ENCODE data around the gene ATOSB. TPM values are rescaled to one million over a fixed set of nuclear protein-coding genes. Genes with fewer than 3 reads are reported as not detected.

The ATOSB gene
- total RNA-seq, 1 donor from 2014 or later = 18.3 TPM

DNA sequence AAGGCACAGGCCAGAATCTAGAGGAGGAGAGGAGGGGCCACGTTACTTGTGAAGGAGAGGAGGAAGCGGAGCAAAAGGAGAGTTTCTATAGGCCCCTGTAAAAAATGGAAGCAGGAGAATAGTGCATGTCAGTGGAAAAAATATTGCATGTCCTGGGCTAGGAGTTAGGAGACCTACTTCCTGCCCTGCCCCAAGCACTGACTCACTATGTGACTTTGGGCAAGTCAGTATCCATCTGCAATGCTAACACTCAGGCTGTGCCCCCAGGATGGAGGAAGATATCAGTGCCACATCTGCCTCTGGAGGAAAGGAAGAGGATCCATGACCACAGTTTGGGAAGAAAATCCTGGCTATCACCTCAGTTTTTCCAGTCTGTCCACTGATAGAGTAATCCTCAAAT is 26.2 kb downstream of the ATOSB start:
- DNase-seq (ENCODE audit: low spot score) = no peak

DNA sequence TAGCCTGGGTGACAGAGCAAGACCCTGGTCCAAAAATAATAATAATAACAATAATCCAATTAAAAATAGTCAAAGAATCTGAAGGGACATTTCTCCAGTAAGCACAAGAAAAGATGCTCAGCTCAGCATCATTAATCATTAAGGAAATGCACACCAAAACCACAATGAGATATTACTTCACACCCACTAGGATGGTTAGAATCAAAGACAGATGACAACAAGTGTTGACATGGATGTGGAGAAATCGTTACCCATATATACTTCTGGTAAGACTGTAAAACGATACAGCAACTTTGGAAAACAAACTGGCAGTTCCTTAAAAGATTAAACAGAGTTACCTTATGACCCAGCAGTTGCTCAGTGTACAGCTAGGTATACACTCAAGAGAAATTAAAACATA is 30.6 kb downstream of the ATOSB start:
- DNase-seq (ENCODE audit: low spot score) = no peak

DNA sequence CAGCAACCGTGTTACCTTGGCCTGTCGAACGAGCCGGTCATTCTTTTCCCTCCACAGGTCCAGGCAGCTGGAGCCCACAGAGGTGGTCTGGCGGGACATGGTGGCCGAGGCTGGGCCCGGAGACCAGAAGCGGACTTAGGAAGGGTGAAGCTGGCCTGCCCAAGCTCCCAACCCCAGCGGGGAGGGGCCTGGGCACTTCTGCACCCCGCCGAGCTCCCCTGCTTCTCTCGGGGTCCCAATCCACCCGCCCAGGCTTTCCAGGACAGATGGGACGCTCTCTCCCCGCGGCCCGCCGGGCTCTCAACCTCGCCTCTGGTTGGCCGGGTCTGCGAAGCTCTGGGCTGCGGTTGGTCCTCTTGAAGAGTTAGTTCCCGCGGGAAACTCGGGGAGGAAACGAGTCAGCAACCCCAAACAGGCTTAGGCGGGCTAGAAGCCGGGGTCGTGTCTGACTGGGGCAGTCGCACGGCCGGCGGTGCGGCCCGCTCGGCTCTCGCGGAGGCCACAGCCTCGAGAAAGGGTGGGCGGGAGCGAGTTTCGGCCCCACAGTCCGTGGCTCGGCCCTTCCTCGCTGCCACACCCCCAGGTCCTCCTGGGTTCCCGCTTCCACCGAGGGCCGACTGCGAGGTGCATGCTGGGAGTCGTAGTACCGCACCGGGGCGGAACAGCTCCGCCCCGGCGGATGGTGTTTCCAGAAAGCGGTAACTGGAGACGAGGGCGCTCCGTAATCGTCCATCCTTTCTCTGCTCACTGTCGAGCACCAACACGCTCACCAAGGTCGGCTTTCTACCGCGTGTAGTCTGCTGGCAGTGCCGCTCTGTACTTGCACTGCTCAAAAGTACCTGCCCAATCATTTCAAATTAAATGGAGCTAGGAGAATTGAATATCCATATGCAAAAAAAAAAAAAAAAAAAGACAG is 36.0 kb downstream of the ATOSB start, which contains the start of gene FANCG:
TSS of gene FANCG (minus strand) at position 517 of the 916 bp plus-strand sequence. CDS start at position 99, 418 bp downstream.
- DNase-seq (ENCODE audit: low spot score) = peak; percentile 92

DNA sequence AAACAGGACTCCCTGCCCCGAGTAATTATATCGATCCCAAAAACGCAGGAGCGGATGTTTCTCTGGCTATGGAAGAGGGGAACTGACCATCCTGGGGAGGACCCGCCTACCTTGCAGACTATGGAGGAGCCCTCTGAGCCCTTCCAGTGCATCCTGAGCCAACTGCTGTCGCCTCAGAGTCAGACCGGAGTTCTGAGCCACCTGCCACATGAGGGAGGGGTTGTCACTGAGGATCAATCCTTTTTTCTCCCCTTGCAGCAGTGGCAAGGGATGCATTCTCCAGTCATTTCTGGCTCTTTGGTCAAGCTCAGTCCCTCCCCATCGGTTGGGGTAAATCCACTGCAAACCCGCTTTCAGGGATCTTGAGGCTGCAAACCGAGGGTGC is 36.6 kb downstream of the ATOSB start:
- DNase-seq (ENCODE audit: low spot score) = no peak

DNA sequence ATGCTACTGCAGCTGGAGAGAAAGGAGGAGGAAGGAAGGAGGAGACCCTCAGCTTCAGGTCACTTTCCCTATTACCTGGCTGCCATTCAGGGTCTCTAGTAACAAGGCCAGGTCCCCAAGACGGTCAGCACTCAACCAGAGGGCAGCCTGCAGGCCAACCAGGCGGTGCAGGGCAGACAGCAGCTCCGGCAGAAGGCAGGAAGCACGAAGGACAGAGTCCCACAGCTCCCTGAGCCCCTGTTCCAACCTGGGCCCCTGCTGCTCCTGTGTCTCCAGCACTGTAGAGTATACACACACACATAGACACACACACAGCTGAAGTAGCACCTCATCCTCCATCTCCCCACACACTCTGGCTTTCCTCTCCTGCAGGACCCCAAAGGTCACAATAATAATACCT is 37.6 kb downstream of the ATOSB start:
- DNase-seq (ENCODE audit: low spot score) = no peak

DNA sequence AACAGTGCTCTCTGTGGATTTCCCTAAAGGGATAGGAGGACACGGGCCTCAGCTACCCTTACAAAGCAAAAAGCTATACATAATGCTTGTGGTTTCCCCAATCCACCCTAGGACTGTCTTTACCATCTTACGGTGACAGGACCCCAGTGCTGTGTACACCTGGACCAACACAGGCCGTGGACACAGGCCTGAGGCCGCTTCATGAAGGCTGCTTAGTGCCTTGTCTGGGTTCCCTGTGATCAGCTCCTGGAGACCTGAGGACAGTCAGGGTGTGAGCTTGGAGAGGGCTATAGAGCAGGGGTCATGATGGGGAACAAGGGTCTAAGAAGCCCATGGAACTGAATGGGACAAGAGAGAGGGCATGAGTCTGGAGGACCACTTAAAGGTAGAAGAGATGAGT is 38.8 kb downstream of the ATOSB start:
- no peak for DNase-seq (ENCODE audit: low spot score)

DNA sequence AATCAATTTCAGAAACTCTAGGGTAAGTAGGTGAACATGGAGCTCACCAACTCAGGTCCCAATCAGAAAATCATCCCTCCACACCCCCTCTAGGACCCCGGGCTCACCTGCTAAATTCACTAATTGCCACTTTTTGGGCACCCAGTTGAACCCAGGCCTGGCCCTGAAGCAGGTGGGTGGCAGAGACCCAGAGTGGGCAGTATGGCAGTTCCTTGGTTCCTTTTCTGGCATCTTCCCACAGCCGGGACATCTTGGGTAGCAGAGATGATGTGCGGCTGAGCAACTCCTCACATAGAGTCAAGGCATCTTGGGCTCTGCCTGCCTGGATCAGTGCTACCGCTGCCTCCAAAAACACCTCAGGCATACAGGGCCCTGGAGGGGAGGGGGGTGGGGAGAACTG is 40.3 kb downstream of the ATOSB start:
- DNase-seq (ENCODE audit: low spot score) = no peak

DNA sequence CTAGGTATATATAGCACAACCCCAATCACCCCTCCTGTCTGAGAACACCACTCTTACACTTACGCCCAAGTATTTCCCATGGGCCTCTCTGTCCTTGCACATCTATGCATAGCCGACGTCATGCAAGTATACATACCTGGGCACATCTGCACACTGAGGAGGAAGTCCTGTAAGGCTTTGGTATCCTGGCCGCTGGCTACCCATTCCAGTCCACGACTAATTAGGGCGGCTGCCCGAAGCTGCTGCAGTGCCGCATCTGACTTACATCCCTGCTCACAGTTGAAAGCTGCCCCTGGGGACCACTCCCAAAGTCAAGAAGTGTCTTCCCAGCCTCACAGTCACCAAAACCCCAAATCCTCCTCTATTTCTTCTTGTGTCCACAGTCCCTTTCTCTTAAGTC is 40.9 kb downstream of the ATOSB start:
- no peak for DNase-seq (ENCODE audit: low spot score)

DNA sequence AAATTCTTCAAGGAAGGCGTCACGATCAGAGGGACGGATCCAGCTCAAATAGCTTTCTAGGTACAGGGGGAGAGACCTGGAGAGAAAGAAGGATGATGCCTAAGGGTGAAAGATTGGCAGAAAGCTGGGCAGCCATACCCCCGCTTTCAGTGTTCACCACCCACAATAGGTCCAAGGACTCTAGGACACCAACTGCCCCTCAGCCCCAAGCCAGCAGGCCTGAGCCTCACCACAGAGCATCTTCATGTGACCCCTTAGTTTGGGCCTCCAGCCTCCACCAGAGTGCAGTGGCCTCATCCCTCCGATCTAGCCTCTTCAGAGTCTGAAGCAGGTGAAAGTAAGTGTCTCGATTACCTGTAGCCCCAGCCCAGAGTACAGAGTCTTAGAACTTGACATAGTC is 41.5 kb downstream of the ATOSB start:
- no peak for DNase-seq (ENCODE audit: low spot score)

DNA sequence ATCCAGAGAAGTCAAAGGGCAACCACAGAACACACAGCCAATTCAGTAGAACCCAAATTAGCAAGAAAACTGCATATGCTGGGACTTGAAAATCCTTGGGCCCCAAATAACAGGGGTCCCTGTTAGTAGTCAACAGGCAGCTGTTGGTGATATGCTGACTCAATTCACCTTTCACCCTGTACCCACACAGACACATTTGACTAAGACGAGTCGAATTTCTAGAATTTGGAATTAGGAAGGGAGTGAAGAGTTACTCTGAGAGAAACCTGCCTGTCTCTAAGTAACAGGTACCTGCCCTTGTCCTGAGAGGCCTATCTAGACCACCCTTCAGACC is 42.4 kb downstream of the ATOSB start:
- no peak for DNase-seq (ENCODE audit: low spot score)

DNA sequence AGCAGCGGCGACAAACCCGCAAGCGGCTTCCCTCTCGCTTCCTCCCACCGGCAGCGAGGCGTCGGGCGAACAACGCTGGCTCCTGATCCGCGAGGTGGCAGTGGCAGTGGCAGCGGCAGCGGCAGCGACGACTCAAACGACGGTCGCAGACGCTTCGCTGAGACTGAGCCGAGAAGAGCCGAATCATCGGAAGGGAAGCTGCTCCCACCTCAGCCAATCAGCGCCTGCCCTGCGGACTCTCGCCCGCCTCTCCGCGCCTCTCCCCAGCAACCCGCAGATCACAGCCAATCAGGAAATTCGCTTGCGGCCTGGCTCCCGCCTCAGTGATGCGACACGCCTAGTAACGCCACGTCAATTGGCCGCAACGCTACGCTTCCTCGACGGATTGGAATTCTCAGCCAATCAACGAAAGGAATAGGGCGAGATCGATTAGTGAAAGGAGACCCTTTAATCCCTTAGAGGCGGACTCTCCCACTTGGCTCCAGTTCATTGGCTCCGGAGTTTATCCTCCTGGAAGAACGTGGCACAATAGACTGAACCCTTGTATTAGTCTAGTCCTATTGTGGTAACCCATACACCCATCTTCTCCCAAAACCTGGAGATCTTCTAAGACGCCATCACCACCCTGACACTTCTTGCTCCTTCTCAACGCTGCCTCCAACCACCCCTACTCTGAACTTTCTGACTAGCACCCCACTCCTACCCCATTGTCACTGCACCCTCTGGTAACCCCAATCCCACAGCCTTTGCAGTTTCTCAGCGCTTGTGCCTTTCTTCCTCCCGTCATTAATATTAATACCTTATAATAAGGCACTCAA is 43.0 kb downstream of the ATOSB start, which contains the start of gene VCP:
TSS of gene VCP (minus strand) at position 165 of the 818 bp plus-strand sequence. CDS start 272 bp downstream, outside the sequence.
- DNase-seq (ENCODE audit: low spot score) = peak; percentile 98

DNA sequence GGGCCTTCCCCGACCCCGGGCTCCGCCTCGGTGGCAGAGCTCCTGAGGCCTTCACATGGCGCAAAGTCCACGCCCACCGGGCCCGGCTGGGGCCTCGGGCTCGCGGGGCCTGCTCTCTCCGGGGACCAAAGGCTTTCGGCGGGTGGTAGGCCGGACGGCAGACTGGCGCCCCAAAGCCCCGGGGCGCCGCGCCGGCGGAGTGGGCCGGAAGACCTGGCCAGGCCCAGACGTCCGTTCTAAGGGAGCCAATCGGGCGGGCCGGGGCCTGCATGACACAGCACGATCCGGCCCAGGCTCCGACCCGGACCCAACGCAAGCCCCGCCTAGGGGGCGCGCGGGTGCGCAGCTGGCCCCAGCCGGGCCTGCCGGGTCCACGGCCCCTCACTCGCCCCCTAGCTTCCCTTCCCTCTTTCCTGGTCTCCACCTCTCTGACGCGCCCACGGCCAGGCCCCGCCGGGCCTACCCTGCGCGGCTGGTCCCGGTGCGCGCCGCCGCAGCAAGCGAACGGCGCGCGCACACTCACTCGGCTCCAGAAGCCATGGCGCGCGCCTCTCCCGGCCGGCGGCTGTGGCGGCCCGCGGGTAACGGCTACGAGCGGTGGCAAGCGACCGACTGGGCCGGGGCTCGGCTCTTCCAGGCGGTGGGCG is 43.7 kb downstream of the ATOSB start:
- peak; percentile 74 for DNase-seq (ENCODE audit: low spot score)

DNA sequence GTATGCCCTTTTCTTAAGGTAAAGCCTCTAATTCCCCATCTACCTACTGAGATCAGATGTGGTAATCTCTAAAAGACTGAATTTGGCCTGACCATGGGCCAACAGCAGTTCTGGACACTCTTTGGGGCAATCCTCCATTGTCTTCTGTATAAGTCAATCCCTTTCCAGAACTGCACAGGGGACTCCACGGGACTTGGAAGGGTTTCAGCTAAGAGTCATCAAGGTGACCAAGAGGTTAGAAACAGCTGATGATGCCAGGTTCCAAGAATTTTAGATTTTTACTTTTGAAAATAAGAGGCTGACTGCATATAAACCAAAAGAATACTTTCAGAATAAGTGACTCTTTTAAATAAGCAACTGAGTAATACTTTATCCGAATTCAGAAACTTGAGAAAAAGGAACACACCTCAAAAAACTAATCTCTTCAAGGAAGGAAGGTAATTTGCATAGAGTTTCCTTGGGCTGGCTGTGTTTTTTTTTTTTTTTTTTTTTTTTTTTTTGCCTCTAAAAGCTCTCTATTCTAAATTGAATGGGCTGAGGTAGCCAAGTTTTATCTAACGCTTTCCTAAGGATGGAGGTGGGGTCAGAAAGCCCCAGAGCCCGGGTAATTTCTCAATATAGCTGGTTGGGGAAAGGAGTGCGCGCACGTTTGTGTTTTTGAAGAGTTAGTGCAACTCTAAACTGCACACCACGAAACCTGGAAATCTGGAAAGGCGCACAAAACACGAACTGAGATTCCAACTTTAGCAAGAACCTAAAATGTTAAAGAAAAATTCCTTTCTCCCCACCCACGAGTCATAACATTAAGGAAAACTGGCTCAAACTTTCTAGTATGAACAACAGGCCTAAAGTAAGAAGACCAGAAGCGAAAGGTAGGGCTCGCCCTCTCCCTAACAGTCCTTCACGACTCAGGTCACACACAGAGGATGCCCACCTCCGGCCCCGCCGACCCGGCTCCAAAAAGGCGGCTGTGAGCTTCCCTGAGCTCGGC is 44.5 kb downstream of the ATOSB start:
- DNase-seq (ENCODE audit: low spot score) = no peak

DNA sequence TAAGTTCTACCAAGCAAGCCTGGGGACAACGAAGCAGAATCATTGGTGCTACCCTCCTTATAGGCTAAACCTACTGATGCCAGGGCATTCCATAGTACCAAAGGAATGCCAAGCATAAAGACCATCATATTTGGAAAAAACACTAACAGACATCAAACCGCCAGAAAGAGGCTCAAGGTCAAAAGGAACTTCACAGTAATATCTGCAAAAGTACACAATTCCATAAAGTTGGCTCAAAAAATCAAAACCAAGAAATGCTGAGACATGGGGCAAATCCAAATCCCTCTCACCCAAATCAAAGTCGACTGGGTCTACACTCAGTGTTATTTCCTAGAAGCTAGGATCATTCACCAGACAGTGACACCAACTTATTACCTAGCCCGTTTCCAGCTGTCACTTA is 46.6 kb downstream of the ATOSB start:
- no peak for DNase-seq (ENCODE audit: low spot score)

DNA sequence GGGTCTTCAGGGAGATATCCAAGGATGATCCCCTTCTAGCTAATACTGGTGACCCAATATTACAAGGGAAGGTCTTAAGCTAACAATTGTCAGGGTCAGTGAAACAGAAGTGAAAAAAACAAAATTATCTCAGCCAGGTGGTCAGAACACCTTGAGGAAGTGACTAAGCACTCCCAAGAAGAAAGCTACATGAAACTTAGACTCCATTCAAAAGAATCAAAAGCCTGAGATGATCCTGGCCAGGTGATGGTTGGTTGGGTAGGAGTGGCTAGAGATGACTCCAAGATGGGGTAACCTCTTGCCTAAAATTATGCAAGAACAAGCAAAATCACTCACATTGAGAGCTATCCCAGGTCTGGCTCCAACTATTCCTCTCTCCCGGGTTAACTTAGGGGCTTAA is 48.6 kb downstream of the ATOSB start:
- no peak for DNase-seq (ENCODE audit: low spot score)

DNA sequence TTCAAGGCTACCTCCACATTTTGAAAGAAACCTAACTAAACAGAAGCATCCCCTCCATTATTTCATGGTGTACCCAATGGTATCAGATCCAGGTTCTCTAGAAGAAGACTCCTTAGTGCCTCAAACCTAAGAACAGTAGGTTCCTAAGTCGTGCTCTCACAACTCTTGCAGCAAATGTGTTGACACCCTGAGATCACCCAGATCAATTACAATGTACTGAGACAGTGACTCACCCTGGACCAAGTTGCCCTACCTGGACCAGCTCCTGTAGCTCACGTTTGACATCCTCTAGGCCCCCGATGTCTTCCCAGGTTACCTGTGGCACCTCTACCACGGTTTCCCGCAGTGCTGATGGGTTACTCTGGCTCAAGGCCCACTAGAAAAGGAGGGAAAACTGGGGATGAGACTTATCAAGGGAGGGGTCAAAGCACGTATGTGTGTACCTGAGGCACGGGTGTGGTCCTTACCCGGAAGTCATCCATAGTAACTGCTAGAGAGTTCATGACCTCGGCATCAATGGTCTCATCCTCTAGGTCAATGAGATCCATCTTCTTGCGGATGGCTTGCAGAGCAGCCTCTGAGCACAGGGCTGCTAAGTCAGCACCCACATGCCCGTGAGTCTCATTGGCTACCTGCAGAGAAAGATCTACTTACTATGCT is 55.0 kb downstream of the ATOSB start:
- no peak for DNase-seq (ENCODE audit: low spot score)

DNA sequence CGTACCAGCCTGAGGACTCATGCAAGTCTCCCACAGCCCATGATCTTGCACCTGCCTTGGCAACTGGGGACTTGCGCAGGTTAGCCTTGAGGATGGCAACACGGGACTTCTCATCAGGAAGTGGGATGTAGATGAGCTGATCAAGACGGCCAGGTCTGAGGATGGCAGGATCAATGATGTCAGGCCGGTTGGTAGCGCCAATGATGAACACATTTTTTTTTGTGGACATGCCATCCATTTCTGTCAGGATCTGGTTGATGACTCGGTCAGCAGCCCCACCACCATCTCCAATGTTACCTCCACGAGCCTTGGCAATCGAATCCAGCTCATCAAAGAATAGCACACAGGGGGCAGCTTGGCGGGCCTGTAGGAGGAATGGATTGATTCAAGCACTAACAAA is 56.2 kb downstream of the ATOSB start:
- DNase-seq (ENCODE audit: low spot score) = no peak

DNA sequence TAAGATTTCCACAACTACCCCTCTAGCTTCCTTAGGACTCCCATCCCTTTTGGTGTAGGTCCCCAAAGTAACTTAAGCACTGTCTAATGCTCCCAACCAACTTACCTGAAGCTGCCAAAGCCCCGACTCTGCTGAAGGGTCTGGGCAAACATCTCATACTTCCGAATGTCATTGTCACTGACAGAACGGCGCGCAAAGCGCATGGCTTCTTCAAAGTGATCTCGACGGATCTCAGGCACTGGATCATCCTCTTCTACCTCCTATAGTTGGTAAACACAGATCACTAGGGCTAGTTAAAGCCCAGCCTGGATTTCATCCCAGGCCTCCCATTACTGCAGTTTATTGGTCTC is 58.4 kb downstream of the ATOSB start:
- DNase-seq (ENCODE audit: low spot score) = no peak

DNA sequence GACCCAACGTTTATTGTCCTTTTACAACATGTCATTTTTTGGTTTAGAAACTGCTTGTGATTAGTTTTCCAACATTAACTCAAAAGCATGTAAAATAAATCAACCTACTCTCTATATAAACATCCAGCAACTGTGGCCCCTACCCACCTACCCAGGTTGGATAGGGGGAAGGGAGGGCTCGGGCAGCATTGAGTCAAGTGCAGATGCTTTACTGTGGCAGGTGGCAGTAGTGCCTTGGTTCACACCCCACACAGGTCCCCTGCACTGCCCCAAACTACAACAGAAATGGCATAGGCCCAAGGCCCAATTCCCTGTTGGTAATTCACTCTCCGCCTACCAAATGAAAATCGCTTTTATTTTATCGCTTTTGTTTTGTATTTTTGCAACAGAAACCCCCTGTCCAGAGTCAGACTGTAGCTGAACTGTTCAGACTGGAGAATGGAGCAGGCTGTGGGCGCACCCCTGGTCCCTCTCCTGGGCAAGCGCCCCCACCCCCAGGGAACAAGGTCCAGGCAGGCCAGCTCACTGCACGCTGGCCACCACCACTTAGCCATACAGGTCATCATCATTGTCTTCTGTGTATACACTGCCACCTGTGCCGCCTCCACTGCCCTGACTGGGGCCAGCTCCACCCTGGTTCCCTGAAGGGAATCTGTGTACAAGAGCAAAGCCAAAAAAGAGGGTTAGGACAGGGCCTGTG is 58.9 kb downstream of the ATOSB start:
- DNase-seq (ENCODE audit: low spot score) = no peak
